MV-4-11 (cell line): Measurements from ENCODE around the gene SFXN3.
"Not testable (repeated sequence)": the region's sequence is repeated elsewhere in the genome, so short reads cannot be mapped to it uniquely, and the experiment has no call there.

Source experiments
- DNase-seq: peaks from one replicate; lab custom pipeline; 2025; lab: John Stamatoyannopoulos, UW

Gene SFXN3

DNA sequence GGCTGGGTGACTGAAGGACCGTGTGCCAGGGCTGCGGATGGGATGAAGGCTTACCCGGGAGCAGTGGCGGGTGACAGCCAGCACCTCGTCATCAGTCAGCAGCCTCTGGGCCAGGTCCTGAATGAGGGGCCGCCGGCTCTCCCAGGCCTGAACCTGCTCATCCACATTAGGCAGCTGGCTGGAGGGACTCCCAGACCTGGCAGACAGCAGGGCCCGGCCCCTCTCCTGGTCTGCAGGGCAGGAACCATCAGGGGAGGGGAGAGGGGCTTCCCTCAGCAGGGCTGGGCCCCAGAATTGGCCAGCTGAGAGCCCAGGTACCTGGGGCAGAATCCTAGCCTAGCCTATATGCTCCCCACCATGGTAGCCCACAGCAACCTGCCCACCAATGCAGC is 15.5 kb upstream of the SFXN3 start:
- DNase-seq: no peak

GRCh38 chr10:101016814-101017213 is 14.2 kb upstream of the SFXN3 start:
- DNase-seq: no peak

- DNase-seq: peak; percentile 82
These were observed 12.9 kb upstream of the SFXN3 start for GRCh38 chr10:101018118-101018599.

DNA sequence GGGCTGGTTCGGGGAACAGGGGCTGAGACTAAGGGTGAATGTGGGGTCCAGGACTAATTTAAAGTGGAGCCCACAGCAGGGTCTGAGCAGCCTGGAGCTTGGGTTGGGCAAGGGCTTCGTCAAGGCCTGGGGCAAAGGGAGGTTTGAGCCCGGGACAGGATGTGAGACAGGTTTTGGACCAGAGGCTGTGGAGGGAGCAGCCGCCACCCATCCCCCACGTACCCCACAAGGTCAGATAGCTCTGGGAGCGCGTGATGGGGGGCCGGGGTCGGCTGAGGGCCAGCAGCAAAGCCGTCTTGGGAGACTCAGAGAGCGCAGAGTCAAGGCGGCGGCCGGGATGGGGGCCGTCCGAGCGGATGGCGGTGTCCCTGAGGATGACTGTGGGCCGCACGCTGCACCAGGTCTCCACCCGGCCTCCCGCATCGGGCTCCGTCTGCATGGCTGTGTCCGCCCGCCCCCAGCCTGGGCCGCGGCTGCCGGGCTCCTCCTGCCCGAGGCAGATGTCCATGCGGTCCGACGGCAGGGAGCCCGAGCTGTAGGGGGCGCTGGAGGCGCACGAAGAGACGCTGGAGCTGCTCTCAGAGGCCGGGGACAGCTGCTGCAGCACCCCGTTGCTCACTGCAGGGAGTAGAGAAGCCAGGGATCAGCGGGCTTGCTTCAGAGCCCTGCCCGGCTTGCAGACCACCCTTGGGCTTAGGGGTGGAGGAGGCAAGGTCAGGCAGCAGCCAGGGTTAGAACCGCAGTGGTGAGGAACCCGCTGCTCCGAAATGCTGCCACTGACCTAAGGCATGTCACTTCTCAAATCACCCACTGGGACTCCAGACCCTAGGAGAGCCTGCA is 12.2 kb upstream of the SFXN3 start:
- peak; percentile 86 for DNase-seq

DNA sequence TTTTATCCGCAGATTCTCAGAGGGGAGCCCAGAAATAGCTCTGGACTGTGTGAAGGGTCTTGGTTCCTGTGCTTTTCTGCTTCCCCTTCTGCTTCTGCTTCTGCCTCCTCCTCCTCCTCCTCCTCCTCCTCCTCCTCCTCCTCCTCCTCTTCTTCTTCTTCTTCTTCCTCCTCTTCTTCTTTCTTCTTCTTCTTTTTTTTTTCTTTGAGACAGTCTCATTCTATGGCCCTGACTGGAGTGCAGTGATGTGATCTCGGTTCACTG is 11.7 kb upstream of the SFXN3 start:
- no peak for DNase-seq

- peak; percentile 27 for DNase-seq
These were observed 10.5 kb upstream of the SFXN3 start for GRCh38 chr10:101020427-101021075.

GRCh38 chr10:101021239-101021638 is 9.8 kb upstream of the SFXN3 start:
- no peak for DNase-seq

DNA sequence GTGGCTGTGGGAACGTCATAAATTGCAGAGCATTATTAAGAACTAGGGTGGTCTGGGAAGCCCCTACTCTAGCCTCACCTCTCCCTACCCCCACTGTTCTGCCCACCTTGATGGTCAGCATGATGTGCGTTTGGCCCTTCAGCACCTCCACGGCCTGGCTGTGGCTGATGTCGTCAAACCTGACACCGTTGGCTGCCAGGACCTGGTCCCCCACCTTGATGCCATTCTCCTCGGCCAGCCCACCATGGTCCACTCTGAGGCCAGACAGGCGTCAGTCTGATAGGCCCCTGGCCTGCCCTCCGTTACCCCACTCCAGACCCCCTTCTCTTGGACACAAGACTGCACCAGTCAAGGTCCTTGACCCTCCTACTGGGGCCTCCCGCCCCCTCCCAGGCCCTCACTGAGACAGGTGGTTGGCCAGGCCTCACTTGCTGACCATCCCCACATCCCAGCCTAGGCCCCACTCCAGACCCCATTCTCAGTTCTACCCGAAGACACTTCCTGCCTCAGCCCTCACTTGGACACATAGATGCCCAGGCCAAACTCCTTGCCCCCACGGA is 9.3 kb upstream of the SFXN3 start:
- DNase-seq: no peak

DNA sequence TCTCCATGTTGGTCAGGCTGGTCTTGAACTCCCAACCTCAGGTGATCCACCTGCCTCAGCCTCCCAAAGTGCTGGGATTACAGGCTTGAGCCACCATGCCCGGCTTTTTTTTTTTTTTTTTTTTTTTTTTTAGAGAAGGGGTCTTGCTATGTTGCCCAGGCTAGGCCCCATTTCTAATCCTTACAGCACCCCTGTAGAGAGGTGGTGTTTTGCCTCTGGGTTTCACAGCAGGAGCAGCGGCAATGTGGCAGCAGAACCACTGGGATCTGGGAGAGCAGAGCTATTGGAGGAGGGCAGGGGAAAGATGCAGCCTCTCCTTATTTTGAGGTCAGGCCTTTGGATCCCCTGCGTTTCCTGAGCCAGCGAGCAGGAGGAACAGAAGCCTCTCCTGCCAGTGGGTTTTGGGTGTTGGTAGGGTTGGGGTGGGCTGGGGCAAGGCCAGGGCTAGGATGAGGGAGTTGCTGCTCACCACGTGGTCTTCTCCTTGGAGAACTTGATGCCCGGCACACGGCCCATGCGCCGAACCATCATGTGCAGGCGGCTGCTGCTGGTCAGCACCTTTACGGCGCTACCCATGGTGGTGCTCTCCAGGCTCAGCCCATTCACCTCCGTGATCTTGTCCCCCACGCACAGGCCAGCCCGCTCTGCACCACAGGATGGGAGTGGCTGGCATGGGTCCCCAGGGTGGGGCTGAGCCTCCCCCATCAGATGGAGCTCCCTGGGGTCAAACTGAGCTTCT is 7.9 kb upstream of the SFXN3 start:
- no peak for DNase-seq

DNA sequence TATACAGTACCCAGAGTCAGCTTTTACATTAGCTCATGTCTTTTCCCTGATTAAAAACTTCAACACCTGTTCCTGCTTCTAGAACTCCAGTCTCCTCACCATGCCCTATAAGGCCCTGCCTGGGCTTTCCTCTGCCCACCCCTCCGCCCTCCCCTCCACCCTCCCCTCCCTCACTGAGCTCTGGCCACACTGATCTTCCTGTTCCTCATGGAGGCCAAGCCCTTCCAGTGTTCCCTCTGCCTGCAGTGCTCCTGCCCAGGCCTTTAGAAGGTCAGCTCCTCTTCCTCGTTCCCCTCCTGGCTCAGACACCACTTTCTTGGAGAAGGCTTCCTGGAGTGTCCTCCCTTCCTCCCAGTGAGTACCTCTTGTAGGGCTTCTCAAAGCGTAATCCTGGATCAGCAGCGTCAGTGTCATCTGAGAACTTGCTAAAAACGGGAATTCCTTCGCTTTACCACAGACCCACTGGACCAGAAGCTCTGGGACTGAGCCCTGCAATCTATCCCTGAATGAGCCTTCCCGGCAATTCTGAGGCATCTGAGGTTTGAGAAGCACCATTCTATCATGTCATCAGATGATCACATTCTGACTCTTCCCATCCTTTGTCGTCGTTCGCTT is 3.8 kb upstream of the SFXN3 start:
- DNase-seq: no peak

- peak; percentile 92 for DNase-seq
These were observed 2.3 kb upstream of the SFXN3 start for GRCh38 chr10:101028446-101029337.

GRCh38 chr10:101029520-101030295 is 1.3 kb upstream of the SFXN3 start:
- DNase-seq: peak; percentile 4

GRCh38 chr10:101030496-101031127 is 422 bp upstream of the SFXN3 start:
- DNase-seq: no peak

DNA sequence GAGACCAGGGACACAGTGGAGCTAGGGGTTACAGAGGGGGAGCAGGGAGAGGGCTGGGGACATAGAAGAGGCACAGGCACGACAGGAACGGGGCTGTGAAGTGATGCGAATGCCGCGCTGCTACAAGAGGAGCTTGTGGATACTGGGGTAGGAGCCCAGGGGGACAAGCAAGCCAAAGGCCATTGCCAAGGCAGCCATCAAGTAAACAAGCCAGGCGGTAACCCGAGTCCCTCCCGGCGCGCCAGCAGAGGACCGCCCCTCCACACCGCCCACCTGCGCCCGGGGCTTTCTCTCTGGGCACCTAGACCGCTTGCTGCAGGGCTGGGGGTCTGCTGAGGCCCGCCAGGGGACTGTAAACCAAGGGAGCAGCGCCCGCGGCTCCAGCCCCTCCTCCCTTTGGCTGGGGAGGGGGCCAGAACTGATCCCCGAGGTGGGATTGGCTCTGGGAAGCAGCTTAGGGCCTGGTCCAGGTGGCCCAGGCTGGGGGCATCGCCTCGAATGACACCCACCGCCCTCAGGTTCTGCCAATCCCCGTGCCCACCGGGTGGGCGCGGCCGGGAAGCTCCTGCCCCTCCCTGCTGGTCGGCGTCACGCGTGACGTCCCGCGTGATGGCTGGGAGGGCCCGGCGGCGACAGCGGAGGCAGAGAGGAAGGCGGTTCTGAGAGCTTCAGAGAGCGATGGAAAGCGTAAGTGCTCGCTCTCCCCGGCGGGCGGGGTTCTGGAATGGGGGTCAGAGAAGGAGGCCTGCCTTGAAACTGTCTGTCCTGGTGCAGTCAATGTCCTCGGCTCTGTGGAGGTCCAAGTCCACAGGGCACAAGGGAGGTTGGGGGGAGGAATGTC is 982 bp downstream of the SFXN3 start:
- peak; percentile 41 for DNase-seq

- peak; percentile 85 for DNase-seq
These were observed 1.7 kb downstream of the SFXN3 start for GRCh38 chr10:101032637-101033224.

GRCh38 chr10:101033276-101033675 is 2.2 kb downstream of the SFXN3 start:
- DNase-seq: no peak

DNA sequence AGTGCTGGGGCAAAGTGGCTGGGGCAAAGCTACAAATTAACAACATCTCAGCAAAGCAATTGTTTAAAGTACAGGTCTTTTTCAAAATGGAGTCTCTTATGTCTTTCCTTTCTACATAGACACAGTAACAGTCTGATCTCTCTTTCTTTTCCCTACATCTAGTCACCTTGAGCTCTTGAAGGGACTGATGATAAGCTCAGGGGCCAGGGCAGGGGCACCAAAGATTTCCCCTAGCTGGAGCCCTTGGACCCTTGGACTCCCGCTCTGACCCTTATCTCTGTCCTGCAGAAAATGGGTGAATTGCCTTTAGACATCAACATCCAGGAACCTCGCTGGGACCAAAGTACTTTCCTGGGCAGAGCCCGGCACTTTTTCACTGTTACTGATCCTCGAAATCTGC is 3.4 kb downstream of the SFXN3 start:
- DNase-seq: not testable (repeated sequence)

GRCh38 chr10:101035314-101035713 is 4.3 kb downstream of the SFXN3 start:
- no peak for DNase-seq
